Measurements from ENCODE around the gene ADD3.

The ADD3 gene

GRCh38 chr10:110150046-110150445, 142.3 kb downstream of the ADD3 start:
- no peak for DNase-seq (ENCODE audit: low read depth)

DNA sequence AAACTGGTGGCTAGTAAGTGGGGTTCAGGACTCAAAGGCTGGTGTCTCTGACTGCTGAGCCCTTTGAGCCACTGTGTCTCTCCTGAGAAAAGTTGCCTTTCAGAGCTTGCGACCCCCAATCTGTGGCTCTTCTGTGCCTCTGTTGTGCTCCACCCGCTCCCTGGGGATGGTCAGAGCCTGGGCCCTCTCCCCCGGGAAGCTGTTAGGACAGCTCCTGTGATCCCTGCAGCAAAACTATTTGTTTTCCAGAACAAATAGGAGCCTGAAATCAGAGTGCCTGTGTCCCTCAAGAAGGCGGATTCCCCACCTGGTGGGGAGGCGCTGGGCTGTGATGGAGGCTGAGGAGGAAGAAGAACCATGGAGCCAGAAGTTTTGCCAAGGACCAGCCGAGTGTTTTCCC, 143.2 kb downstream of the ADD3 start:
- DNase-seq (ENCODE audit: low read depth): no peak

- no peak for DNase-seq (ENCODE audit: low read depth)
These were observed 143.7 kb downstream of the ADD3 start for GRCh38 chr10:110151467-110151866.

GRCh38 chr10:110151971-110152370, 144.2 kb downstream of the ADD3 start:
- no peak for DNase-seq (ENCODE audit: low read depth)

DNA sequence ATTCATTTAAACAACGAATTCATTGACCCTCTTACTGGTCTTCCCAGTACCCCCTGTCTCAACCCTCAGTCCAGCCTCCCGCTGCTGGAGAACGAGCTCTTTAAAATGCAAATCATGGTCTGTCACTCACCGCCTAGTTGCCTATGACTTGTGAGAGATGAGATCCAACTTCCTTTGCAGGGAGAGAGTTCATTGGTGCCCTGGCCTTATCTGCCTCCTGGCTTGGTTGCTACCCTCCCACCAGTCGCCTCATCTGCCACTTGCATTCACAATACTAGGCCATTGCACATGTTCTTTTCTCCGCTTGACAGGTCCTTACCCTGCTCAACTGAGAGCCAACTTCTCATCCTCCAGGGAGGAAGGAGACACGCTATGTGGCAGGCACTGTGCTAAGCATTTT, 145.6 kb downstream of the ADD3 start:
- DNase-seq (ENCODE audit: low read depth): no peak

GRCh38 chr10:110156046-110156445, 148.3 kb downstream of the ADD3 start:
- no peak for DNase-seq (ENCODE audit: low read depth)

GRCh38 chr10:110158051-110159005, 150.5 kb downstream of the ADD3 start:
- DNase-seq (ENCODE audit: low read depth): no peak

GRCh38 chr10:110160081-110160480, 152.3 kb downstream of the ADD3 start:
- DNase-seq (ENCODE audit: low read depth): no peak

- DNase-seq (ENCODE audit: low read depth): no peak
These were observed 152.7 kb downstream of the ADD3 start for GRCh38 chr10:110160522-110160921.

DNA sequence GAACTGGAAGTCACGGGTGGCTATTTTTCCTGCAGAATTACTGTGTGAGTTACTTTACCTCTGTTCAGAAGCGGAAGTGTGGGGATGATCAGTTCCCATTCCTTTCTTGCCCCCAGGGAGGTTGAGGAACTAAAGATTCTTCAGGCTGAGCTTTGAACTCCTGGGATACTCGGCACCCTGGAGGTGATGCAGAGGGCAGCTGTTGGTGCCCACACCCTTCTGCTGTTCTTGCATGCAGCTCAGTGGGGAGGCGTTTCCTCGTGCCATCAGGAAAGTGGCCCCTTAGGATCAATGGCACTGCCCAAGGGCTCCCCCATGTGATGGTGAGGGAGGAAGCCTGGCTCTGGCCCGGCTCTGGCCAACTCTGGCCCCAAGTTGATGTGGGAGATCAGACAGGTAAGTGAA, 155.0 kb downstream of the ADD3 start:
- no peak for DNase-seq (ENCODE audit: low read depth)

- no peak for DNase-seq (ENCODE audit: low read depth)
These were observed 155.5 kb downstream of the ADD3 start for GRCh38 chr10:110163192-110163773.

- no peak for DNase-seq (ENCODE audit: low read depth)
These were observed 156.1 kb downstream of the ADD3 start for GRCh38 chr10:110163841-110164240.

- DNase-seq (ENCODE audit: low read depth): no peak
These were observed 157.5 kb downstream of the ADD3 start for GRCh38 chr10:110165239-110165638.

- no peak for DNase-seq (ENCODE audit: low read depth)
These were observed 159.4 kb downstream of the ADD3 start for GRCh38 chr10:110167149-110167548.

DNA sequence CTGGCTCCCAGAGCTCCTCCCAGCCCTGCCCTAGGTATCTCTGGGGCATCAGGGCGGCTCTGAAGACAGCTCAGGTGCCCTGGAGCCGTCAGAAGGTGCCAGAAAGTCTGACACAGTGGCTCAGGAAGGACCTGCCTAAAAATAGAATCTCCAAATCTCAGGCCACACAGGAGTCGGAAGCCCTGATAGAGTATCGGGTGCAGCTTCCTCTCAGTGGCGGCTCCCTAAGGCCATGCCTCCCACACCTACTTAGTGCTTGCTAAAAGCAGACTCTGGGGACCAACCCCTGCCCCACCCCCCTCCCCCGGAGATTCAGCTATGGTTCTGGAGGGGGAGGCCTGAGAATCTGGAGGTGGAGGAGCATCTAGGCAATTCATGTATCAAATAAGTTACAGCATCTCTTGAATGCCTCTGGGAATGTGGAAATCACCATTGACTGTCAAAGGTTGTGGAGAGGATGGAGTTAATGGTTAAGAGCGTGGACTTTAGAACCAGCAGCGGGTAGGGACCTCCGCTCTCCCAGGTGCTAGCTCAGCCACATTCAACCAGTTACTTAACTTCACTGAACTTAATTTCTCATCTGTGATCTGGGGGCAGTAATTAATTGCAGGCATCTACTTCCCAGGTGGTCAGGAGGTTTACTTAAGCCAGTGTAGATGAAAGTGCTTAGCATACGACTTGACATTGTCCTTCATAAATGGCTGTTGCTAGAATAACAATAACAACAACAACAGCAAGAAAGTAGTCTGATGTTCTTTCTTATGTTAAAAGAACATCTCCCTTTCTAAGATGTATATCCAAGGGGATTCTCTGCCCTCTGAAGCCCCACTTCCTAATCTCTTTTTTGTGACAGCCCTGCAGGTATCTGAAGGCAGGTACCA, 161.1 kb downstream of the ADD3 start:
- no peak for DNase-seq (ENCODE audit: low read depth)

GRCh38 chr10:110169586-110169985, 161.8 kb downstream of the ADD3 start:
- no peak for DNase-seq (ENCODE audit: low read depth)

- no peak for DNase-seq (ENCODE audit: low read depth)
These were observed 162.6 kb downstream of the ADD3 start for GRCh38 chr10:110170142-110170971.

DNA sequence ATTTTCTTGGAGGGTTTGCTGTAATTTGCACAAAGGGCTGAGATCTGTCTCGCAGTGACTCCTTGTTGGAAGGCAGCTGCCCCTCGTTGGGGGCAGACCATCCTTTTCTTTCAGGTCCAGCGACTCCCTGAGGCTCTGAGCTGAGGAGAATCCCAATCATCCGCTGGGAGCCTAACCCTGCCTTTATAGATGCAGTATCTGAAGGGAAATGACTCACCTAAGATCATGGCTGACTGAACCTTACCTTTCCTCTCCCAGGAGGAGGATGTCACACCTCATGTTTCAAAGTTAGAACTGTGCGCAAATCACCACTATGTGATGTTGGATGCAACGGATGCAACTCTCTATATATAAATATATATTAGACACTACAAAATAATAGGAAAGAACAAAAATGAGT, 163.2 kb downstream of the ADD3 start:
- DNase-seq (ENCODE audit: low read depth): no peak

GRCh38 chr10:110172155-110172554, 164.4 kb downstream of the ADD3 start:
- no peak for DNase-seq (ENCODE audit: low read depth)

DNA sequence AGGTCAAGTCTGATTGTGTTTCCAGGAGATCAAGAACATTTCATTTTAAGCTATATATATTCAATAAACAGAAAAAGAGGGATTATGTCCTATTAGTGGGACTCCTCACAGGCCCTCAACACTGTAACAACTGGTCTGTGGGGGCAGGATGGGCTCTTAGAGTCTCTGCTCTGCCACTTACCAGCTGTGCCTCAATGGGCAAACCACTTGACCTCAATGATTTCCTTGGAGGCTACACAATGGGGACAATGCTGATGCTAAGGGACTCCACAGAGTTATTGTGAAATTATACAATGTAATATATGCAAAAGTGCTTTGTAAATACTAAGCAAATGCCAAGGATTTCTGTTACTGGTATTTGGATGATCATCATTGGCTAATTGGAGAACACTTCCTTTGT, 166.4 kb downstream of the ADD3 start:
- DNase-seq (ENCODE audit: low read depth): no peak

GRCh38 chr10:110174816-110175215, 167.0 kb downstream of the ADD3 start:
- DNase-seq (ENCODE audit: low read depth): no peak

DNA sequence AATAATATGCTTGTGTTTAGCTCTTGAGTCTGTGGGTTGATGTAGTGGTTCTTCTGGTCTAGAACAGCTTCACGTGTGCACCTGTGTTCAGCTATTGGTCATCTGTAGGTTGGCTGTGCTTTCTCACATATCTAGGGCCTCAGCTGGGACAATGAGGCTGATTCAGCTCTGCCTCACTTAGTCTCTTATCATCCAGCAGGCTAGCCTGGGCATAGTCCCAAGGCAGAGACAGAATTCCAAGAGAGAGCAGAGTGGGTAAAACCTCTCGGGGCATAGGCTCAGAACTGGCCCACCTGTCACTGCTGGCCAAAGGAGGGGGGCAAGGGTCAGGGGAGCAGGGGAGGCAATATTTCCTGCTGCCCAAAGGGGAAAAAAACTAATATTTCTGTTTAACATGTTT, 167.6 kb downstream of the ADD3 start:
- DNase-seq (ENCODE audit: low read depth): peak; percentile 17
